NOMO-1 treated with DMSO at 0.1 percent for 48 hours (cell line): Measurements from ENCODE around the gene RCOR1.
"Not testable (repeated sequence)": the region's sequence is repeated elsewhere in the genome, so short reads cannot be mapped to it uniquely, and the experiment has no call there.

Experiments
- DNase-seq: peaks from one replicate; lab custom pipeline; 2025; ENCODE audit not compliant: unreplicated experiment; lab: John Stamatoyannopoulos, UW

The RCOR1 gene

GRCh38 chr14:102591944-102592762 is at the start of gene RCOR1:
Gene RCOR1 (plus strand): TSS chr14:102592649. CDS start chr14:102592887, 238 bp downstream.
- DNase-seq = peak; percentile 96

- no peak for DNase-seq
Observed at GRCh38 chr14:102544046-102544746, 48.3 kb upstream of the RCOR1 start.

GRCh38 chr14:102544747-102545460 is 47.5 kb upstream of the RCOR1 start:
- DNase-seq = no peak

- no peak for DNase-seq
Observed at GRCh38 chr14:102545461-102546265, 46.8 kb upstream of the RCOR1 start.

- DNase-seq = no peak
Observed at GRCh38 chr14:102548616-102549240, 43.7 kb upstream of the RCOR1 start.

- DNase-seq = not testable (repeated sequence)
Observed at GRCh38 chr14:102550927-102551401, 41.5 kb upstream of the RCOR1 start.

- peak; percentile 41 for DNase-seq
Observed at GRCh38 chr14:102551995-102552705, 40.3 kb upstream of the RCOR1 start.

- peak; percentile 46 for DNase-seq
Observed at GRCh38 chr14:102554821-102555819, 37.3 kb upstream of the RCOR1 start.

- DNase-seq = no peak
Observed at GRCh38 chr14:102556098-102556677, 36.3 kb upstream of the RCOR1 start.

- no peak for DNase-seq
Observed at GRCh38 chr14:102557434-102558226, 34.8 kb upstream of the RCOR1 start.

GRCh38 chr14:102558556-102558955 is 33.9 kb upstream of the RCOR1 start:
- DNase-seq = no peak

- DNase-seq = no peak
Observed at GRCh38 chr14:102560458-102561261, 31.8 kb upstream of the RCOR1 start.

- DNase-seq = peak; percentile 95
Observed at GRCh38 chr14:102565331-102565887, 27.0 kb upstream of the RCOR1 start.

GRCh38 chr14:102565959-102566358 is 26.5 kb upstream of the RCOR1 start:
- no peak for DNase-seq

GRCh38 chr14:102568115-102568614 is 24.3 kb upstream of the RCOR1 start:
- DNase-seq = no peak
